OCI-LY7 (cell line): ENCODE results near the gene IDE.

ENCODE experiments used
- EZH2phosphoT487 ChIP-seq: fragments of 200-600 bp; sonication (generic); IDR thresholded peaks from 2 replicates; pipeline ENCODE4 v1.6.1; 2018; ENCODE audit warnings: low read depth, borderline replicate concordance, mild to moderate bottlenecking, mixed run types, antibody characterized with exemption, low read length, moderate library complexity, mixed read lengths
- TF ChIP-seq, protein P1 (sequence below): fragments of 200-600 bp; sonication (generic); conservative IDR thresholded peaks from 2 replicates; pipeline ENCODE4 v1.5.1; 2014; ENCODE audit warnings: mild to moderate bottlenecking, antibody characterized with exemption, low read length, moderate library complexity, mixed read lengths

- TF ChIP-seq, protein P1, sequence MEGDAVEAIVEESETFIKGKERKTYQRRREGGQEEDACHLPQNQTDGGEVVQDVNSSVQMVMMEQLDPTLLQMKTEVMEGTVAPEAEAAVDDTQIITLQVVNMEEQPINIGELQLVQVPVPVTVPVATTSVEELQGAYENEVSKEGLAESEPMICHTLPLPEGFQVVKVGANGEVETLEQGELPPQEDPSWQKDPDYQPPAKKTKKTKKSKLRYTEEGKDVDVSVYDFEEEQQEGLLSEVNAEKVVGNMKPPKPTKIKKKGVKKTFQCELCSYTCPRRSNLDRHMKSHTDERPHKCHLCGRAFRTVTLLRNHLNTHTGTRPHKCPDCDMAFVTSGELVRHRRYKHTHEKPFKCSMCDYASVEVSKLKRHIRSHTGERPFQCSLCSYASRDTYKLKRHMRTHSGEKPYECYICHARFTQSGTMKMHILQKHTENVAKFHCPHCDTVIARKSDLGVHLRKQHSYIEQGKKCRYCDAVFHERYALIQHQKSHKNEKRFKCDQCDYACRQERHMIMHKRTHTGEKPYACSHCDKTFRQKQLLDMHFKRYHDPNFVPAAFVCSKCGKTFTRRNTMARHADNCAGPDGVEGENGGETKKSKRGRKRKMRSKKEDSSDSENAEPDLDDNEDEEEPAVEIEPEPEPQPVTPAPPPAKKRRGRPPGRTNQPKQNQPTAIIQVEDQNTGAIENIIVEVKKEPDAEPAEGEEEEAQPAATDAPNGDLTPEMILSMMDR: no peak
- TF ChIP-seq EZH2phosphoT487: no peak
These were observed 14.8 kb downstream of the IDE start for GRCh38 chr10:92559046-92559445.
